Renal cortex interstitium (tissue), 11 donors: ENCODE results near the gene FANCG. TPM values are rescaled to one million over a fixed set of nuclear protein-coding genes. Genes with fewer than 3 reads are reported as not detected.

Experiments used
- DNase-seq, 11 donors: peaks; one replicate each; pipeline ENCODE4 v3.0.0-alpha.2; 2013; ENCODE audit warnings: low read depth in 9 of 11, low spot score in 4 of 11; ENCODE audit errors: extremely low read depth in 1 of 11
- polyA plus RNA-seq, 3 donors: library from polyadenylated mRNA; unstranded; fragments of 120-200 nt; gene quantifications; one replicate each; pipeline ENCODE4 v1.2.1, GENCODE V29; 2013; ENCODE audit not compliant: insufficient read length in 3 of 3

Gene FANCG
- polyA plus RNA-seq, 3 donors: 39.7 to 44.9 (median 42.9) TPM

DNA sequence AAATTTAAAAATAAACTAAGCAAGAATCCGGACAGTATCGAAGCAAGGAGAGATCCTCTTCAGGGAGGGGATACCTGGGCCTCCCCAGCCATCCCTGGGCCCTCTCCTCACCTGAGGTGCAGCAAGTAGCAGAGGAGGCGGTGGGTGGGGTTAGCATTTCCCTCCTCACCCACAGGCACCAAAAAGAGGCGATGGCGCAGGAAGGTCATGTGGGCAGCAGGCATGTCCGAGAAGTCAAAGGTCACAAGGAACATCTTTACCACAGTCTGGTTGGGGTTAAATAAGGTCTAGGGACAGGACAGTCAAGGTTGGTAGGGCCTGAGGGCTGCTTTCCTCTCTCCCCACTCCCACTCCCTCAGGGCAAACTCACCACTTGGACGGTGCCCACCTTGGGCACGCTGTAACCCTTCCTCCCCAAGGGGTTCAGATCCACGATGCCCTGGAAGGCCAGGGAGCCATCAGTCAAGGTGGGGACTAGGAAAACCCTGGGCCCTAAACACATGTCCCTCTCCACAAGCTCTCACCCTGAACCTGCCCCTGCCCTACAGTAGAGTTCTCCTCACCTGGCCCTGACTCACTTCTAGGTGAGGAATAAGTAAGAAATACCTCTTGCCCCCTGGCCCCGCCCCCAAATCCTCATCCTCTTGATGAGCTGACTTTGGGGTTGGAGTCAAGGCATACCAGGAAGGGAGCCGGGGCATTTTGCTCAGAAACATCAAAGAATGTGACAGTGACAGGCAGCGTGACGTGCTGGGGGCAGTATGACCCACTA is 26.0 kb upstream of the FANCG start:
- no peak for DNase-seq

DNA sequence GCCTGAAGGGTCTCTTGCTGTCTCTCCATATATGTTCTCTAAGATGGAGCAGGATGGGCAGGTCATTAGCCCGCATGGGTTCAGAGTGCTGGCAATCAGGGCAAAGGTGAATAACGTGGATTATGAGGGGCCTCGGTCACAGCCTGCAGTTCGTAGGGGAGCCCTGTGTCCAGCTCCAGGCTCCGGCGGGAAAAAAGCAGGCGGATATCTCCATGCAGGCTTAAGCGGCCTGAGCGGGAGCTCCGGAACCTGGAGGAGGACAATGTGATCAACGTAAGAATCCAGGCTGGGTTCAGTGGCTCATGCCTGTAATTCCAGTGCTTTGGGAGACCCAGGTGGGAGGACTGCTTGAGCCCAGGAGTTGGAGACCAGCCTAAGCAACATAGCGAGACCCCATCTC is 25.4 kb upstream of the FANCG start:
- no peak for DNase-seq

DNA sequence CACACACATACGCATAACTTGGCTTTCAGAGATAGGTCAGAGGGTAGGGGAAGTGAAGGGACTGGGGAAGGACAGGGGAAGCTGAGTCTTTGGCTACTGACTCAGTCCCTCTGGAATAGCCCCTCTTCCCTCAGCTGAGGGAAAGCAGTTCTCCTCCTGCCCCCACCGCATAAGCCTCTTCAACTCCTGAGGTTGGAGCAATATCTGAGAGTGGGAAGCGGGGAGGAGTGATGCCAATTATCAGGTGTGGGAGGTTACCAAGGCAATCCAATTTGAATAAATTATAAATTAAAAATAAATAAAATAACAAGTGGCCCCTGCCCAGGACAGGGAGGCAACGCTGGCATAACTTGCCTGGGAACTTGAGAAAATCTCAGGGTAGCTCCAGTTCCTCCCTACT is 24.8 kb upstream of the FANCG start:
- DNase-seq: no peak

DNA sequence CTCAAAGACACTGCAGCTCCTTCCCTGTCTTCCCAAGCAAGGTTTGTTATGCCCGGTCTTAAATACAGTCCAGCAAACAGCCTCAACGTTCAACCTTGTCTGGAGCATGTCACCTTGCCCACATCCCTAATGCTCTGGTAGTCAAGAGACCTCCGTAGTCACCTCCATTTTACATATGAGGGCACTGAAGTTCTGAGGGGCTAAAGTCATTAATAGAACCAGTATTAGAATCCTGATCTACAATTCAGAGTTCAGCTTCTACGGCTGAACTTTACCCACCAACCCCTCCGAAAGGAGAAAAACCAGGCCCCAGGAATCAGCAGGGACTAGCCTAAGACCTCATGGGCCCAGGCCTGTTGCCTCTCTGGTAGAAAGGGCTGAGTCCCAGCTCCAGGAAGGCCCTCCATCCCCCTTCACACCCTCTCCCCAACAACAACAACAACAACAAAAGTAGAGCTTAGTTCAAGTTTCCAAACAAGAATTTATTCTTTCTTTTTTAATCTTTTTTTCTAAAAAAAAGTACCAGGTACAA is 24.0 kb upstream of the FANCG start:
- no peak for DNase-seq

DNA sequence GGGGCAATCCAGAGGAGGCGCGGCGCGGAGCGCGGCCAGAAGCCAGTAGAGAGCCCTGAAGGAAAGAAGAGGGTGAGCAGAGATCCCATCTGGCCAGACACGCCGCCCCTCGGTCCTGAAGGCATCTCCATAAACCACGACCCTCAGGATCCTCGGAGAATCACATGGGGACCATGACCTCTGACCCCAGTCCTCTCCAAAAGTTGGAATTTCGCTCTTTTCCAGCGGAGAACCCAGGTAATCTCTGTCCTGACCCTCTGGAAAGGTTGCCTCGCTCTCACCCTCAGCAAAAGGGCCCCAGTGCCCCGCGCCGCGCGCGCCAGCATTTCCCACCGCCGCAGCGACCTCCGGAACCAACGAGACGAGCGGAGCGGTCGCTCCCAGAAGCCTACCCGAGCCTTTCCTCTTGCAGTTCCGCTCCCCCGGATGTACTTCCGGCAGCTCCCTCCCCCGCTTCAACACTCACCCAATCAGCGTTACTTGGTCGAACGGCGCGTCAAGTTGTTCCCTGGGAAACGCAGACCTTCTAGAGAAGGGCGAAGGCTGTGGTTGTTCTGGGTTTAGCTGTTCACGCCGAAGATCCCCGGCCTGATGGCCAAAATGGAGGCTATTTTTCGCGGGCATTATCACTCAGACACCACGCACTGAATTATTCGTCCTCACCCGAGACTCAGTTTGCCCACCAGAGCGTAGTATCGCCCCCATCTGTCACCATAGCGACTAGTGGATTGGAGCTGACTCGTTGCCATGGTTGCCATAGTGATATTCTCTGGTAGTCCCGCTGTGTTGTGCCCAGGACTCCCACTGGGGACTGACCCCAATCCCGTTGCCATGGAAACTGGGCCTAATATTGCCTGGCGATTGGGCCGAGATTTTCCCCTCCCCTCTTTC is 23.3 kb upstream of the FANCG start, which contains the start of gene STOML2:
Gene STOML2 (minus strand): TSS at position 363 of the 891 bp plus-strand sequence. CDS start 37 bp downstream, at position 326.
- DNase-seq: peak in 10 of 11 donors; percentile 89 to 97 (median 92)

DNA sequence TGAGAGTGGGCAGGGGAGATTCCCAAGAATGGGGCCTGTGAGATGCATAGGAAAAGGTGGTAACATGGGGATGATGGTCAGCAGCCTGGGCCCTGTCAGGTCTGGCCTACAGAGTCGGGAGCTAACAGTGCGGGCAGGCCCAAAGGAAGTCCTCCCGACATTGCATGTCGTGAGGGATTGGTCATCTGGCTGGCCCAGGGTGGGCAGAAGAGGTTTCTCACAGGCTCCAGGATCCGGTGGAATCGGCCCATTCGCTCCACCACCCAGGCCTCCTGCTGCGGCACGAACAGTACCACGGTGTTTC is 22.7 kb upstream of the FANCG start:
- no peak for DNase-seq

DNA sequence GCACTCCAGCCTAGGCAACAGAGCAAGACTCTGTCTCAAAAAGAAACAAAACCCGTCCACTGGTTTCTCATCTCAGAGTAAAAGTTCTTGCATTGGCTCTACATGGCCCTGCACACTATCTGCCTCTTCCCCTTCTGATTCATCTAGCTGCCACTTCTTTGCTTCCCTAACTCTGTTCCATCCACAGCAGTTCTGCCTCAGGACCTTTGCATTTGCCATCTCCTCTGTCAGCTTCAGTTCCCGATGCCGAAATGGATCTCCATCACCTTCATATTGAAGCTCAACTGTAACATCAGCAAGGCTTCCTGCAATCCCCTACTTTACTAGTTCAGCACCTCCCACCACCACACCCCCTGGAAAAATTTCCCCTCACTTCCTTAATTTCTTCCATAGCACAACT is 17.8 kb upstream of the FANCG start:
- no peak for DNase-seq

DNA sequence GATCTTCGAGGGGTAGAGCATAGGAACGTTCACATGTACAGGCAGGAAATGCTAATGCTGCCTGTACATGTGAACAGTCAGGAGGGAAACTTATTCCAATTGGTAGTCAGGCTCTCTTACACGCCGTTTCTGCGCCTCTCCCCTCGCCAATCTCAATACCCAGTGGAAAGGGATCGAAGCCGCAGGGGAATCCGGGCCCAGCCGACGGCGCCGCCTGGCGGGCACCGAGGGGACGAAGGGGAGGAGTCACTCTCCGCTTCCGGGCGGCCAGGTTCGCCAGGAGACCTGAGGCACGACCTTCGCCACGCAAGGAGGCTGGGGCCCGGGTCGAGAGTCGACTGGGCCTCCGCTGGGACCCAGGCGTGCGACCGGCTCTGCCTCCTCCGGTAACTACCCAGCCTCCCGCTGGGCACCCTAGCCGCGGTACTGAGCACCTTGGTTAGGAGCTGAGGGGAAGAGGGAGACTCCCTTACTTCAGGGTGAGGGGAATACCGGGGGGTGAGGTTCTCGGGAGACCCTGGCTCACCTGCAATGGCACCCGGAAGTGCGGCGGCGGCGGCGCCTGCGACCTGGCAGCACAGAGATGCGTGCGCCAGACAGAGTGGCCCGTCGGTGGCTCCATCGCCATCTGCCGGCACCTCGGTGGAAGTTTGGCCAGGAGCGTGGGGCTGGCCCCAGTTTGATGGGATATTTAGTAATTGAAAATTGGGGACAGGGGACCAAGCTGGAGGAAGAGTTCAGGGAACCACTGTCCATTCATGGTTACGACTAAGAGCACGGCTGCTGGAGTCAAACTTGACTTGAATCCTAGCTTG is 16.5 kb upstream of the FANCG start, which contains the start of gene PIGO:
Gene PIGO (minus strand): TSS at position 557 of the 815 bp plus-strand sequence. CDS start 1,026 bp downstream, outside the sequence.
- DNase-seq: peak in 8 of 11 donors; percentile 65 to 85 (median 80)

DNA sequence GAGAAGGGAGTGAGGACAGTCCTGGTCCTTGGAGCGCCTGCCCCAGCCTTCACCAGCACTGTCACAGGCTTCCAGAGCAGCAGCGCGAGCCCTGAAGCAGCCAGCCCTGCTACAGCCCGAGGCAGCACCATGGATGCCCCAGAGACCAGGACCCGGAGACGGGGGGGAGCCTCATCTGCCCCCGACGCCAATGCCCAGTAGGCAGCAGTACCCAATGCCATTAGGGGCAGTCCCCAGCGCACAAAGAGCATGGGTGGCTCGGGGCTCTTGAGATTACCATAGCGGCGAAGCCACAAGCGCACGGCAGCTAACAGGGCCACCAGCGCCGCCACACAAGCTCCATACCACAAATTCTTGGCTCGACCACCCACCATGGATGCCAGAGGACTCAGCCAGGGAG is 11.8 kb upstream of the FANCG start:
- no peak for DNase-seq

DNA sequence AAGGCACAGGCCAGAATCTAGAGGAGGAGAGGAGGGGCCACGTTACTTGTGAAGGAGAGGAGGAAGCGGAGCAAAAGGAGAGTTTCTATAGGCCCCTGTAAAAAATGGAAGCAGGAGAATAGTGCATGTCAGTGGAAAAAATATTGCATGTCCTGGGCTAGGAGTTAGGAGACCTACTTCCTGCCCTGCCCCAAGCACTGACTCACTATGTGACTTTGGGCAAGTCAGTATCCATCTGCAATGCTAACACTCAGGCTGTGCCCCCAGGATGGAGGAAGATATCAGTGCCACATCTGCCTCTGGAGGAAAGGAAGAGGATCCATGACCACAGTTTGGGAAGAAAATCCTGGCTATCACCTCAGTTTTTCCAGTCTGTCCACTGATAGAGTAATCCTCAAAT is 9.7 kb upstream of the FANCG start:
- DNase-seq: no peak

DNA sequence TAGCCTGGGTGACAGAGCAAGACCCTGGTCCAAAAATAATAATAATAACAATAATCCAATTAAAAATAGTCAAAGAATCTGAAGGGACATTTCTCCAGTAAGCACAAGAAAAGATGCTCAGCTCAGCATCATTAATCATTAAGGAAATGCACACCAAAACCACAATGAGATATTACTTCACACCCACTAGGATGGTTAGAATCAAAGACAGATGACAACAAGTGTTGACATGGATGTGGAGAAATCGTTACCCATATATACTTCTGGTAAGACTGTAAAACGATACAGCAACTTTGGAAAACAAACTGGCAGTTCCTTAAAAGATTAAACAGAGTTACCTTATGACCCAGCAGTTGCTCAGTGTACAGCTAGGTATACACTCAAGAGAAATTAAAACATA is 5.3 kb upstream of the FANCG start:
- DNase-seq: no peak

DNA sequence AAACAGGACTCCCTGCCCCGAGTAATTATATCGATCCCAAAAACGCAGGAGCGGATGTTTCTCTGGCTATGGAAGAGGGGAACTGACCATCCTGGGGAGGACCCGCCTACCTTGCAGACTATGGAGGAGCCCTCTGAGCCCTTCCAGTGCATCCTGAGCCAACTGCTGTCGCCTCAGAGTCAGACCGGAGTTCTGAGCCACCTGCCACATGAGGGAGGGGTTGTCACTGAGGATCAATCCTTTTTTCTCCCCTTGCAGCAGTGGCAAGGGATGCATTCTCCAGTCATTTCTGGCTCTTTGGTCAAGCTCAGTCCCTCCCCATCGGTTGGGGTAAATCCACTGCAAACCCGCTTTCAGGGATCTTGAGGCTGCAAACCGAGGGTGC is 709 bp downstream of the FANCG start:
- no peak for DNase-seq

DNA sequence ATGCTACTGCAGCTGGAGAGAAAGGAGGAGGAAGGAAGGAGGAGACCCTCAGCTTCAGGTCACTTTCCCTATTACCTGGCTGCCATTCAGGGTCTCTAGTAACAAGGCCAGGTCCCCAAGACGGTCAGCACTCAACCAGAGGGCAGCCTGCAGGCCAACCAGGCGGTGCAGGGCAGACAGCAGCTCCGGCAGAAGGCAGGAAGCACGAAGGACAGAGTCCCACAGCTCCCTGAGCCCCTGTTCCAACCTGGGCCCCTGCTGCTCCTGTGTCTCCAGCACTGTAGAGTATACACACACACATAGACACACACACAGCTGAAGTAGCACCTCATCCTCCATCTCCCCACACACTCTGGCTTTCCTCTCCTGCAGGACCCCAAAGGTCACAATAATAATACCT is 1.7 kb downstream of the FANCG start:
- DNase-seq: no peak

DNA sequence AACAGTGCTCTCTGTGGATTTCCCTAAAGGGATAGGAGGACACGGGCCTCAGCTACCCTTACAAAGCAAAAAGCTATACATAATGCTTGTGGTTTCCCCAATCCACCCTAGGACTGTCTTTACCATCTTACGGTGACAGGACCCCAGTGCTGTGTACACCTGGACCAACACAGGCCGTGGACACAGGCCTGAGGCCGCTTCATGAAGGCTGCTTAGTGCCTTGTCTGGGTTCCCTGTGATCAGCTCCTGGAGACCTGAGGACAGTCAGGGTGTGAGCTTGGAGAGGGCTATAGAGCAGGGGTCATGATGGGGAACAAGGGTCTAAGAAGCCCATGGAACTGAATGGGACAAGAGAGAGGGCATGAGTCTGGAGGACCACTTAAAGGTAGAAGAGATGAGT is 2.9 kb downstream of the FANCG start:
- DNase-seq: no peak

DNA sequence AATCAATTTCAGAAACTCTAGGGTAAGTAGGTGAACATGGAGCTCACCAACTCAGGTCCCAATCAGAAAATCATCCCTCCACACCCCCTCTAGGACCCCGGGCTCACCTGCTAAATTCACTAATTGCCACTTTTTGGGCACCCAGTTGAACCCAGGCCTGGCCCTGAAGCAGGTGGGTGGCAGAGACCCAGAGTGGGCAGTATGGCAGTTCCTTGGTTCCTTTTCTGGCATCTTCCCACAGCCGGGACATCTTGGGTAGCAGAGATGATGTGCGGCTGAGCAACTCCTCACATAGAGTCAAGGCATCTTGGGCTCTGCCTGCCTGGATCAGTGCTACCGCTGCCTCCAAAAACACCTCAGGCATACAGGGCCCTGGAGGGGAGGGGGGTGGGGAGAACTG is 4.4 kb downstream of the FANCG start:
- DNase-seq: no peak

DNA sequence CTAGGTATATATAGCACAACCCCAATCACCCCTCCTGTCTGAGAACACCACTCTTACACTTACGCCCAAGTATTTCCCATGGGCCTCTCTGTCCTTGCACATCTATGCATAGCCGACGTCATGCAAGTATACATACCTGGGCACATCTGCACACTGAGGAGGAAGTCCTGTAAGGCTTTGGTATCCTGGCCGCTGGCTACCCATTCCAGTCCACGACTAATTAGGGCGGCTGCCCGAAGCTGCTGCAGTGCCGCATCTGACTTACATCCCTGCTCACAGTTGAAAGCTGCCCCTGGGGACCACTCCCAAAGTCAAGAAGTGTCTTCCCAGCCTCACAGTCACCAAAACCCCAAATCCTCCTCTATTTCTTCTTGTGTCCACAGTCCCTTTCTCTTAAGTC is 5.0 kb downstream of the FANCG start:
- no peak for DNase-seq

DNA sequence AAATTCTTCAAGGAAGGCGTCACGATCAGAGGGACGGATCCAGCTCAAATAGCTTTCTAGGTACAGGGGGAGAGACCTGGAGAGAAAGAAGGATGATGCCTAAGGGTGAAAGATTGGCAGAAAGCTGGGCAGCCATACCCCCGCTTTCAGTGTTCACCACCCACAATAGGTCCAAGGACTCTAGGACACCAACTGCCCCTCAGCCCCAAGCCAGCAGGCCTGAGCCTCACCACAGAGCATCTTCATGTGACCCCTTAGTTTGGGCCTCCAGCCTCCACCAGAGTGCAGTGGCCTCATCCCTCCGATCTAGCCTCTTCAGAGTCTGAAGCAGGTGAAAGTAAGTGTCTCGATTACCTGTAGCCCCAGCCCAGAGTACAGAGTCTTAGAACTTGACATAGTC is 5.6 kb downstream of the FANCG start:
- no peak for DNase-seq

DNA sequence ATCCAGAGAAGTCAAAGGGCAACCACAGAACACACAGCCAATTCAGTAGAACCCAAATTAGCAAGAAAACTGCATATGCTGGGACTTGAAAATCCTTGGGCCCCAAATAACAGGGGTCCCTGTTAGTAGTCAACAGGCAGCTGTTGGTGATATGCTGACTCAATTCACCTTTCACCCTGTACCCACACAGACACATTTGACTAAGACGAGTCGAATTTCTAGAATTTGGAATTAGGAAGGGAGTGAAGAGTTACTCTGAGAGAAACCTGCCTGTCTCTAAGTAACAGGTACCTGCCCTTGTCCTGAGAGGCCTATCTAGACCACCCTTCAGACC is 6.5 kb downstream of the FANCG start:
- no peak for DNase-seq

DNA sequence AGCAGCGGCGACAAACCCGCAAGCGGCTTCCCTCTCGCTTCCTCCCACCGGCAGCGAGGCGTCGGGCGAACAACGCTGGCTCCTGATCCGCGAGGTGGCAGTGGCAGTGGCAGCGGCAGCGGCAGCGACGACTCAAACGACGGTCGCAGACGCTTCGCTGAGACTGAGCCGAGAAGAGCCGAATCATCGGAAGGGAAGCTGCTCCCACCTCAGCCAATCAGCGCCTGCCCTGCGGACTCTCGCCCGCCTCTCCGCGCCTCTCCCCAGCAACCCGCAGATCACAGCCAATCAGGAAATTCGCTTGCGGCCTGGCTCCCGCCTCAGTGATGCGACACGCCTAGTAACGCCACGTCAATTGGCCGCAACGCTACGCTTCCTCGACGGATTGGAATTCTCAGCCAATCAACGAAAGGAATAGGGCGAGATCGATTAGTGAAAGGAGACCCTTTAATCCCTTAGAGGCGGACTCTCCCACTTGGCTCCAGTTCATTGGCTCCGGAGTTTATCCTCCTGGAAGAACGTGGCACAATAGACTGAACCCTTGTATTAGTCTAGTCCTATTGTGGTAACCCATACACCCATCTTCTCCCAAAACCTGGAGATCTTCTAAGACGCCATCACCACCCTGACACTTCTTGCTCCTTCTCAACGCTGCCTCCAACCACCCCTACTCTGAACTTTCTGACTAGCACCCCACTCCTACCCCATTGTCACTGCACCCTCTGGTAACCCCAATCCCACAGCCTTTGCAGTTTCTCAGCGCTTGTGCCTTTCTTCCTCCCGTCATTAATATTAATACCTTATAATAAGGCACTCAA is 7.1 kb downstream of the FANCG start, which contains the start of gene VCP:
Gene VCP (minus strand): TSS at position 165 of the 818 bp plus-strand sequence. CDS start 272 bp downstream, outside the sequence.
- DNase-seq: peak; percentile 93 to 98 (median 96)
